Upper lobe of left lung (tissue), 4 donors: Measurements from ENCODE around the gene B4GALT1.

Source experiments
- CTCF ChIP-seq, 6 experiments: fragments of 450-650 bp in 4 of 6; fragments of 200-600 bp in 2 of 6; sonication (generic) in 2 of 6; IDR thresholded peaks; one replicate each; pipeline ENCODE4 v1.5.1; 2016 to 2019; ENCODE audit warnings: antibody characterized with exemption in 6 of 6
- EP300 ChIP-seq, 4 donors: sonication (generic); formaldehyde crosslinking; IDR thresholded peaks; one replicate each; pipeline ENCODE4 v1.5.1; 2017; ENCODE audit warnings: antibody characterized with exemption in 4 of 4, control low read depth in 2 of 4
- POLR2A ChIP-seq, 4 donors: fragments of 450-650 bp; IDR thresholded peaks; one replicate each; pipeline ENCODE4 v1.5.1; 2016 to 2017; ENCODE audit warnings: antibody characterized with exemption in 4 of 4, mild to moderate bottlenecking in 2 of 4
- POLR2AphosphoS5 ChIP-seq, 2 donors: sonication (generic); formaldehyde crosslinking; IDR thresholded peaks; one replicate each; pipeline ENCODE4 v1.5.1; 2017; ENCODE audit warnings: antibody characterized with exemption in 2 of 2

- TF ChIP-seq CTCF (IDR thresholded peaks at IDR 0.05): no peak
- peak; percentile 54 to 71 for TF ChIP-seq POLR2AphosphoS5 (IDR thresholded peaks at IDR 0.05)
- no peak for TF ChIP-seq POLR2A (IDR thresholded peaks at IDR 0.05)
- TF ChIP-seq EP300 (IDR thresholded peaks at IDR 0.05): peak; percentile 32 to 81 (median 54)
Measured at GRCh38 chr9:33161589-33162132, 5.5 kb downstream of the B4GALT1 start.
